Stimulated activated CD8-positive, alpha-beta memory T cell treated with anti-CD3 and anti-CD28 coated beads, Interleukin-12 subunit alpha, Interleukin-12 subunit beta, amount 100 ng/mL, for 24 hours (primary cell): ENCODE data around the gene ABR.

Experiments used
- DNase-seq: peaks from one replicate; pipeline ENCODE4 v3.0.0-alpha.2; 2020; ENCODE audit errors: extremely low read depth

Gene ABR

DNA sequence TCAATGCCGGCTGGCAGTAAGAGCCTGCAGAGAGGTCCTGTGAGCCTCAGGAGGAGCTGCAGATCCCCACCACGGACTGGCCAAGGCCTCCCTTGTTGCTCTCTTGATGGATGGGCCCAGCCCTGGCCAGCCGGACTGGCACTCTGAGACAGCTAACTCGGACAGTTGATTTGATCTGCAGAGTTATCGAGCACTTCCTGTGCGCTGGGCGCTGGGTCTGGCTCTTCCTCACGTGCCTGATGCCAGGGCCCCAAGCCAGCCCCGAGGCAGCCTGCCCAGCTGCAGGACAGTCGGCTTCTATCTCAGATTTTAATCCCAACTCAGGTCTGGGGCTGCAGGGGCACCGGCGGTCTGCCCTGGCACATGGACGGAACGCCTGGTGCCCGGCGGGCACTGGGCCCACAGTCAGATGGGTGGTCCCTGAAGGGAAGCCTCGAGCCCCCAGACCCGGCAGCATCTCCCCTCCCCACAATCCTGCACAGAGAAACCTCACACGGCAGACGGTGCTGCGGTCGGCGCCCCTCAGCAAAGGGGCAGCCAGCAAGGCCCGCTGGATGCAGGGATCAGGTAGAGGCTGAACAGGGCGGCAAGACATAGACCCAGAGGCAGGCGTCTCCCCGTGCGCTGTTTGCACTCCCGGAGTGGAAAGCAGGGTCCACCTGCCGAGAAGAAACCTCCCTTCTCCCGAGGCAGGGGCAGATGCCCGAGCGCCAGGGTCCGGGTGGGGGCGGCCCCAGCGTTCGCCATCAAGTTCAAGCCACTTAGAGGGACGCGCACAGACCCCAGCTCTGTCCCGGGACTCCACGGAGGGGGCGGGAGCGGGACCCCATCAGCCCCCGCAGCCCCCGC is 148.9 kb downstream of the ABR start:
- DNase-seq, result no peak

DNA sequence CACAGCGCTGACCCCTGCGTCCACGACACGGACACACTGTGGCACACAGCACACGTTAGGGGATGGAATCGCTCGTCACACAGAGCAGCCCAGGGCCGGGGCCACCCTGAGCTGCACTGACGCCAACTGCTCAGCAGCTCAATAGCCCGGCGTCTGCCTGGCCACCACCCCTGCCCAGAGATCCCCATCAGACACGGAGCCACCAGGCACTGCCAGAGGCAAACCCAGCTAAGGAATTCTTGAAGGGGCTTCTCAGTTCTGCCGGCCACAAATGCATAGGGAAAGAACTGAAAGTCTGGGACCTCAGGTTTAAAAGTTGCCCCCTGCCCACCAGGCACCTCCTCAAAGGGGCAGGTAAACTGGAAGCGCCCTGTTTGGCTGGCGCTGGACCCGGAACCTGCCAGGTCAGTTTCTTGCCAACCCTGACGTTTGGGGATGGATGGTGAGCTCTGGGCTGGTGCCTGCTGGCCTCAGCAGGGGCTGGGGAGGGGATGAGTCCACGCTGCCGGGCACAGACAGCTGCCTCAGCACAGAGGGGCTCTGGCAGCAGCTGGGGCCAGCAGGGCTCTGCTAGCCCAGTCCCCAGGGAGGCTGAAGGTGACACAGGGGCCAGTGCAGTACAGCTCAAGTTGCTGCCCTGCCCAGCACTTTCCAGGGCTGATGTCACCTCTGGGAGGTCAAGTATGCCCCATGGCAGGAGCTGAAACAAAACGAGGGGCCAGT is 149.7 kb downstream of the ABR start:
- no peak for DNase-seq

DNA sequence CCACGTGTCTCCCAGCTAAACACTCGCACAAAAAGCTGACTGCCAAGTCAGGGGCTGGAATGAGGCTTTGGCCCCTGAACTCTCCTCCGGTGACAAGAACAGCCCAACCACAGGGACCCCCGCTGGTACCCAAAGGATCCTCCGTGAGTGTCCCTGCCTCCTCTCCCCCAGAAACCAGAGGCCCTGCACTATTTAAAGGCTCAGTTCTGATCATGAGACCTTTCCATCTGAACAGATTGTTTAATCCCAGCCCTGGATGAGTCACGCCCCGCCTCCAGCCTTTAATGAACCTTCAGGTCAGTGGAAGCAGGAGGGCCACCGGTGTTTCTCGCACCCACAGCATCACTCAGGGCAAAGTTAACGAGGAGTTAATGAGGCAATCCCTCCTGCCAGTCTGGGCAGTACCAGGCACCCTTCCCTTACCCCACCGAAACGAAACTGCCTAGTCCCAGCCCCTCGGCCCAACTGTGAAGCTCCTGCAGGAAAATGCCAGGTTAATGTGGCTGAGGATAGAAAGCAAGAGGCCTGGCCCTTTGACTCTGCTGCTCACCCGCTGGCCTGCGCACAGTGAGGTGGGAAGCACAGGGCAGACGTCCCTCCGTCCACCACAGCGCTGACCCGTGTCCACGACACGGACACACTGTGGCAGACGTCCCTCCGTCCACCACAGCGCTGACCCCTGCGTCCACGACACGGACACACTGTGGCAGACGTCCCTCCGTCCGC is 150.4 kb downstream of the ABR start:
- DNase-seq, result no peak

DNA sequence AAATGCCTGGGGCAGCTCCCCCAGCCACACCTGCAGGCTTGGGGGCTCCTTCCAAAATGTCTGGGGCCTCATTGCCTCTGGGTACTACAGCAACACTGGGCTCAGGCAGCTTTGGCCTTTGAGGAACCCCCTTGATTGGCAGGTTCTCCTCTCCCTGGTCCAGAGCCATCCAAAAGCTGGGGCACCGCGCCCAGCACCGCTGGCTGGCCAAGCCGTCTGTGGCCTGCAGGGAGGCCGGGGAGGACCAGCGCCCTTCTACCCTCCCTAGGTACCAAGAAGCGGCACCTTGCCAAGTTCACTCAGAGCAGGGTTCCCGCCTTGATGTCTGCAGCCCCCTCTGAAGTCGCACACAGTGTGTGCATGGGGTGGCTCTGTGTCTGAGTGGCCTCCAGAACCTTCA is 152.7 kb downstream of the ABR start:
- no peak for DNase-seq

DNA sequence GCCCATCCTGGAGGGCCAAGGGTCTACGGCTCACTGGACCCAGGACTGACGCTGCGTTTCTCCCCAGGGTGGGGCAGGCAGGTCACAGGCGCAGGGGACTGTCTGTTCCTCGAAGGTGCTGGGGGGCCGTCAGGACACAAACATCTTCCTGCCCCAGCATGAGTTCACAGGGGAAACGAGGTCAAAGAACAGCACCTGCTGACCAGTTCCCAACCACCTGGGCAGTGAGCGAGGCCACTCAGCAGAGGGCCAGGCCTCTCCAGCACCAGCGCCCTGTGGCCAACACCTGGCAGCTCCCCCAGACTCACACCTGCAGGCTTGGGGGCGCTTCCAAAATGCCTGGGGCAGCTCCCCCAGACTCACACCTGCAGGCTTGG is 153.2 kb downstream of the ABR start:
- no peak for DNase-seq

DNA sequence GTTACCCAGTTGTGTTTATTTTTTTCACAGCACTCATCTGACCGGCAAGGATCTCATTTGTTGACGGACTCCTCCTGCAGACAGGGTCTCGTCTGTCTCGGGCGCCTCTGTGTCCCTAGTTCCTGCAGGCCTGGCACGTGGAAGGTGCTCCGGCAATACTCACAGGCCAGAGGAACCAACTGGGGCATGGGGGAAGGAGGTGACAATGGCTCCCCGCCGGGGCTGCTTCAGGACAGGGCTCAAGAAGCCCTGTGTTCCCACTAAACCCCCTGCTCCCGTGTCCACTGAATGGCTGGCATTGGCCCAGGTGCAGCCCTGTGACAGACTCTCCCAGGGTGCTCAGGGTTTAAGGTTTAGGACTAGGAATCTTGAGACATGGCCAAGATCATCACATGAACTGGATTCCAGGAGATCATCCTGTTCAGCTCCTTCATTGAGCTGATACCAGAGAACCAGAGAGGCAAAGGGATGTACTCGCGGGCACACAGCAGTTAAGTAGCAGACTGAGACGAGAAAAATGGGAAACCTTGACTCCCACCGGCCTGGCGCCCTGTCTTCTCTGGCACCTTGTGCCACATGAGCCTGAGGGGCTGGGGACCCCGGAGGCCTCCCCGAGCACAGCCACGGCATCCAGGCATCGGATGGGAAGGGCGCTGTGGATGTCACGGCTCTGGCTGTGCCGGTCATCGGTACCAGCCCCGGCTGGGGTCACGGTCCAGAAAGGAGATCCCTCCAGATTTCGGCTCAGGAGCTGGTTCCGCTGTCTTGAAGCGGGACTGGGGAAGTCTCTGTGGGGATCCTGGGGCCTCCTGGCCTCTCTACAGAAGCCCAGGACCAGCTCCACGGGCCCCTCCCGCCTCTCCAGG is 153.8 kb downstream of the ABR start:
- no peak for DNase-seq

DNA sequence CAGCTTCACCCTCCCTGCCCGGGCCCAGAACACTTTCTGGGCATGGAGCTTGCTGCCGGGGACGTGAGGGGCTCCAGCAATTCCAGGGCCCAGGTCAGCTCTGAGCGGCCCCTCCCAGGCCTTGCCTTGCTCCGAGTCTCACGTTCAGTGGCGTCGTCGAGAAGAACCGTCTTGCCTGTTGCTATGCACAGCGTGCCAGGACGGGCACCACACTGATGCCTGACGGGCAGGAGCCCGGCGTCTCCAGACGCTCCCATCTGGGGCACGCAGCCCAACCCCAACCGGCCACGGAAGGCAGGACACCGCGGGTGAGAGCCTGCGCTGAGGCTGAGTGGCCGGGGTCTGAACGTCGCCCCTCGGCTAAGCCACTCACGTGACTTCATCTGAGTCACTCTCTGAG is 155.7 kb downstream of the ABR start:
- no peak for DNase-seq

DNA sequence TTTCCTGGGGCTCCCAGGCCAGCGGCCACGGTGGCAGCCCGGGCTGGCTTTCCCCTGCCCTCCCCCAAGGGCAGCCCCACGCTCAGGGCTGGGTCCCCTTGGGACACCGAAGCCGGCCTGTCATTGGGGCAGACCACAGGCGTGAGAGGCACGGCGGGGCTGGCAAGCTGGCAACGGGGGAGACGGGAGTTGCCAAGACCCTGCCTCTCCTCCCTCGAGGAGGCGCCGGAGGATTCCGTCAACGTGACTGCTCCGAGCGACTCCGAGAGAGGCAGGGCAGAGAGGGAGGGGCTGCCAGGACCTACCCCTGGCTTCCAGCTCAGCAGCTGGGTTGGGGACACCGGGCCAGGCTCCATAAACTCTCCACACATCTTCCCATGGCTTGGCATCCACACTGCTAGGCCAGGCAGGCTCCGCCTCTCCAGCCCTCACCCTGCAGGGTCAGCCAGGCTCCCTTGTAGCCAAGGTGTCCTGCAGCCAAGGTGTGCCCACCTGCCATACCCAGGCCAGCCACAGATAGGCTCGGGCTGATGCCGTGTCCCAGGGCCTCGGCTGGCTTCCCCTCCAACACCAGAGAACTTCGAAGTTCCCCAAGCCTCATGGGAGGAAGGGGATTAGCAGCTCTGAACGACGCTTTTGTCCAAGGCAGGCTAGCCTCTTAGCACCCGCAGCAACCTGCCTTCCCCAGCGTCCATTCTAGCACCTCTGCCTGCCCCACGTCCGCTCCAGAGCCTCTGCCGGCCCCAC is 157.3 kb downstream of the ABR start:
- DNase-seq, result no peak

DNA sequence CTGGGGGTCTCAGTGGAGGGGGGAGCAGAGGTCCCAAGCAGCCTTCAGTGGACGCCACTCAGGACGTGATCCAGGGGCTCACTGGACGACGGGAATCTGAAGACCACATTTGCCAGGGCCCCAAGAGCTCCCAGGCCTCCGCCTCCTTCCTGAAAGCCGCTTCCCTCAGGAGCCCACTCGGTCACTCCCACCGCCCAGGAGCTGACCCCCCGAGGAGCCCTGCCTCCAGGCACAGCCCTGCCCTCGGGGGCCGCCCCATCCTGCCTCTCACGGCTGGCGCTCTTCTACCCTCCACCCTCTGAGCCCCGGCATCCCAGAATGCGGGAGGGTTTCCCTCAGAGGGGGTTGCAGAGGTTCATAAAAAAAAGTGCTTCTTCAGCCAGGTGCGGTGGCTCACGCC is 158.6 kb downstream of the ABR start:
- DNase-seq, result no peak

DNA sequence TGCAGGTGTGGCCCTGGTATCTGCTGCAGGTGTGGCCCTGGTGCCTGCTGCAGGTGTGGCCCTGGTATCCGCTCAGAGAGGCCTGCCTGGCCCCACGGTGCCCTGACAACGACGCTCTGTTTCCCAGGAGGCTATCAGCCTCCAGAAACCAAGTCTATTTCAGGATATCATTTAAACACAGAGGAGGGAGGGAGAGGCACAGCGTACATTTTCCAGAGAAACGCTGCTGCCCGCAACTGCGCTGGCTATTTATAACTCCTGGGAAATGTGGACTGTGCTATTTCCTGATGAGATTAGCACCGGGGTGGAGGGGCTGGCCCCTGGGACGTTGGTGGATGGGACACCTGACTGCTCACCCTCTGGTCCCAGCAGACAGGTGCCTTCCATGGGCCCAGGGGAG is 160.3 kb downstream of the ABR start:
- DNase-seq, result no peak

DNA sequence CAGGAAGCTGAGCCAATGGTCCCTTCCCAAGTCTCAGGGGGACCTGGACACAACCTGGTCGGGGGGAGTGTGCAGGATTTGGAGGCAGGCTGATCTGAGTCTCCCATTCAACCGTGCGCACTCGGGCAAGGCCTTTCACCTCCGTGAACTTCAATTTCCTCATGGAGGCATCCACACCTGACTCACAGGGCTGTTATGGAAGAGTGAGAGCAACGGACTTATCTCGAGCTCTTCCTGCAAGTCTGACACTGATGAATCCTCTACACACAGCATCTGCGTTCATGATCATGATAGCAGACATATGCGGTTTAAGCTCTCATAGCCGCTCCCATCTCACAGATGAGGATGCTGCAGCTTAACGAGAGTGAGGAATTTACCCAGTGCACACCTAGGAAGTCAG is 161.2 kb downstream of the ABR start:
- DNase-seq, result no peak

DNA sequence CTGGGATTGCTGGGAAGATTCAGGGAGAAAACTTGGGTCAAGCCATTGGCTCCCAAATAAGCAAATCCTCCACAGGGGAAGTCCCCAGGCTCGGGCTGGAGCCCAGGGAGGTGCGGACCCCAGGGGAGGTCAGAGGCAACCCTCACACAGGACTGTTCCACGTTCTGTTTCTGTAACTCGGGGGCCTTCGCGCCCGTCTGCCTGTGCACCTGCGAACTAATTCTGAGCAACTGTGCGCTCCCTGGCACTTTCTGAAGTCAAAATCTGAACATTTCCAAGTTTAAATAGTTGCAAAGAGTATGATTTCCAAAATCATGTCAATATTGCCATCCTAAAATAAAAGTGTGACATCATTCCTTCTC is 166.1 kb downstream of the ABR start:
- no peak for DNase-seq

DNA sequence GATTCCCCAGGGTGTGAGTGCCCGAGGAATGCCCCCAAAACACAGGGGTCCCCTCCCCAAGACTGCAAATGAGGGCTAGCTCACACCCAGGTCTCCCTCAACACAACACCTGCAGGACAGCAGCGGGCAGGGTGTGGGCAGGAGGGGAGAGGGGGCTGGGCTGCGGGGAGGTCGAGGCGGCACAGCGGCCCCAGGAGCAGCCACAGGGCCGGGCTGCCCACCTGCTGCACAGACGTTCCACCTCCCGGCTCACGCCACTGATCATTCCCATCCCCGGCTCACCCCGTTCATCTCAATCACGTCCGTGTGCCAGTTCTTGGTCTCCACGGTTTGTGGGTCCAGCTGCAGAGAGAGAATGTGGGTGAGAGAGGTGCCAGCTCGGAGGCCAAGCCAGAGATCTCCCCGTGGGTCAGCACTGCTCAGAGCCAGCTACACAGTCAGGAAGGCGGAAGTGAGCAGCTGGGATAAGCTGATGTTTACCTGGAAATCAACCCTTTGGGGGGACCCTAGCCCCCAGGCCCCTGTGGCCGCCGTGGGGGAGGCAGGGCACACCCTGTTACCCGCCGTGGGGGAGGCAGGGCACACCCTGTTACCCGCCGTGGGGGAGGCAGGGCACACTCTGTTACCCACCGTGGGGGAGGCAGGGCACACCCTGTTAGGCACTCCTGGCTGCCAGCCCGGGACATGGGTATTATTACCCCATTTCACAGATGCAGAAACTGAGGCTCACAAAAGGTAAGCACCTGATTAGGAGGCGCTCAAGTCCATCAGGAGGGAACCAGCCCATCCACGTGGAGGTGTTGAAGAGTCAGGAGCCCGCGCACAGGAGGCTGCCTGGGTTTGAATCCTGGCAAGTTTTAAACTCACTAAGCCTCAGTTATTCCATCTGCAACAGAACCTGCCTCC is 166.7 kb downstream of the ABR start:
- no peak for DNase-seq

DNA sequence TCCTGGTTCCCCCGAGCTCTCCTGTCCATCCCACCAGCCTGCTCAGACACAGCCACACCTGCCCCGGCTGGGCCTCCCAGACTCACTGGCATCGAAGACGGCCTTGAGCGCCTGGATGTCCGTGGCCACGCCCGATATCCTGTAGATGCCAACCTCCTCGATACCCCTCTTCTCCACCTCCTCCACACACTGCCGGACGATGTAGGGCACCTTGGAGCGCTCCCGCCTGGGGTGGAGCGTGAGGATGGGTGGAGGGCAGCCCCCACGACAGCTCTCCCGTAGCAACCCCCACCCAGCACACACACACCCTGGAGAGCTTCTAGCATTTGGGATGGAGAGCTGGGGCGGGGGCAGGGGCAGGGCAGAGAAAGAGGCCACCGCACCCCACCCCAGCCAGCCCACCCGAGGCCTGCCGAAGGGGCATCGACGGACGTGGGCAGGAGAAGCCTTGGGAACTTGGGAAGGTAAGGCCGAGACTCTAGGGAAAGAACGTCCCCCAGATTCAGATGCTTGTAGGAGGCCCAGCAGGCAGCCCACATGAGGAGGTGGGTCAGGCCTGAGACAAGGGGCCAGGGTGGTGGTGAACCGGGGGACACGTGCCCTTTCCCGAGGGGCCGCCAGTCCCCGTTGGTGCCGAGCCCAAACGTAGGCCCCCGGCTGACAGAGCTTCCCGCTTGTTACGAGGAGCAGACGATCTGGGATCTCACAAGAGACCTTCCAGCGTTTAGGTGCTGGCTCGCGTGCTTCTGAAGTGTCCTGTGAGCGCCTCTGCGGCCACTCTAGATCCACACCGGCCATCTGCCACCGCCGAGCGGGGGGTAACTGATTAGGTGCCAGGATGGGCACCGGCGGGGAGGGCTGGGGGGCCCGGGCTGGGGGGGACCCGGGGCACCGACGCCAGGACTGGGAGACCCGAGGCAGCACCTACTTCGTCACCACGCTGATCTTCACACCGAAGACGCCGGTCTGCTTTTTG is 167.7 kb downstream of the ABR start:
- no peak for DNase-seq

DNA sequence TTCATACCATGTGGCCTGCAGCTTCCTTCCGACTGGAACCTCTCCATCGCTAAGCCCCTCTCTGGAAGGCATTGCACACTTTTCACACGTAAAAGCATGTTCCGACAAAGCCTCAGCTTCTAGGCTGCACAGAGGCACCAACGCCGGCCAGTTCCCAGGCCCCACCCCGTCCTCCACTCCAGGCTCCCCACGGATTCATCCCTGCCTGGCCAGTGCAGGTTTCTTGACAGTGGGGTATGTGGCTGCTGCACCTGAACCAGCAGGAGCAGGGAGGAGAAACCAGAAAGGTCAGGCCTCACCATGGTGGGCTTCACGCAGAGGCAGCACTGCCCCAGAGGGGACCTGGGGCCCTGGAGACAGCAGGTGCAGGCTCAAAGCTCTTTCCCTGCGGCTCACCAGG is 168.6 kb downstream of the ABR start:
- no peak for DNase-seq

DNA sequence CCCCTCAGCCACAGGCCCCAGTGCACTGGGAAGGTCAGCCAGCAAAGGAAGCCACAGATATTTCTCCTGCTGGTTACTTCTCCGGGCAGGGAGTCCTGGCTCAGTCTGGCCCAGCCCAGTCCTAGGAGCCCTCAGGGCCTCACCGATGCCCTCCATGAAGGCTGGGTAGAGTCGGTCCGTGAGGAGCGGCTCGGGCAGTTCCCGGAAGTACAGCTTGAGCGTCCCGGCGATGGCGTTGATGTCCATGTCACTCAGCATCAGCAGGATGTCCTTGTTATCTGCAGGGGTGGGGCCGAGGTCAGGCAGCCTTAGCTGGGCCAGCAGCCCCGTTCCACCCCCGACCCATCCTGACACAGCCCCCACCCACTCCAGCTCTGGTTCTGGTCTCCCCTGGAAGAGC is 169.2 kb downstream of the ABR start:
- DNase-seq, result no peak

DNA sequence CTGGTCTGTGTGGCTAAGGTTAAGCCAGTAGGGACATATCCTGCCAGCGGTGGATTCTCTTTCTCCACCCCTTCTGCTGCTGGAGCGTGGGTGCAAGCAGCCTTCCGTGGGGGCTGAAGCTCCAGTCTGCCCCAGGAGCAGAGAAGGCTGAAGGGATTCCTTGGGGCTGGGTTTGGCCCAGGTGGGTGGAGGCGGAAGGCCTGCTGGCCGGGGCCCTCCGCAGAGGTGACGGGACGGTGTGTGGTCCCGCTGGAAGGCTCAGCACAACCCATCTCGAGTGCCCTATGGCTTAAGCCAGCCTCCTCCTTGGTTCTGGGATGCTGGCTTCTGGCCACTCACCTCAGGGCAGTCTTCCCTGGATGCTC is 169.7 kb downstream of the ABR start:
- DNase-seq, result no peak

DNA sequence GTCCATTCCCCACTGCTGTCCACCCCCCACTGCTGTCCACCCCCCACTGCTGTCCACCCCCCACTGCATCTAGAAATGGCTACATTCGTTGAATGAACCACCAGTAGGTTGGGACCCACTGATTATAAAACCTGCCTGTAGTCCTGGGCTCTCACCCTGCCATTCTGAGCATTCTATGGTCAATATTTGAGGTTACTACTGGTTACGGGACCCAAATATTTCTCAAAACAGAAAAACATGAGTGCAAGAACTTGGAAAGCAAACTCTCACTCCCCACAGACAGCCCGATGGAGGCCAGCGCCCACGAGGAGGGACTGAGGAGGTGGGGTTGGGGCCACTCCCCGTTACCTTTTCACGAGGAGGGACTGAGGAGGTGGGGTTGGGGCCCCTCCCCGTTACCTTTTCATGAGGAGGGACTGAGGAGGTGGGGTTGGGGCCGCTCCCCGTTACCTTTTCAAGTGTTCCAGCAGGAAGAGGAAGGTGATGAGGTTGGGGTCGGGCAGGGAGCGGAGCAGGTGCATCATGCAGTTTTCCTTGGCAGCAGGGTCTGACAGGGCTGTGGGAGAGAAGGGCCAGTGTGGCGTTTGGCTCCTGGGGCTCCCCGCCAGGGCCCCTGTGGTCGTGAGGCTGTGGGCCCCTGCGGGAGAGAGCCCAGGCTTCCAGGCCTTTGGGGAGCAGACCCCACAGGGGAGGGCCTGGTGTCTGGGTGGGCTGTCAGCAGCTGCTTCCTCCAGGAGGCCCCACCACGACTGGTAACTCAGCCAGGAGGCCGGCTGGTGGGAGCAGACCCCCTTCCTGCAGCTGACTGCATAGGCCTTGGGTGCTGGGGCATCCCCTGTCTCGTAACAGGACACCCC is 170.3 kb downstream of the ABR start:
- DNase-seq, result no peak
